ENCODE measurements around the gene JUP. TPM values are rescaled to one million over a fixed set of nuclear protein-coding genes. Genes with fewer than 3 reads are reported as not detected.

JUP gene
- total and polyA plus RNA-seq, 4 donors = 39.1 to 56.0 (median 44.2) TPM

DNA sequence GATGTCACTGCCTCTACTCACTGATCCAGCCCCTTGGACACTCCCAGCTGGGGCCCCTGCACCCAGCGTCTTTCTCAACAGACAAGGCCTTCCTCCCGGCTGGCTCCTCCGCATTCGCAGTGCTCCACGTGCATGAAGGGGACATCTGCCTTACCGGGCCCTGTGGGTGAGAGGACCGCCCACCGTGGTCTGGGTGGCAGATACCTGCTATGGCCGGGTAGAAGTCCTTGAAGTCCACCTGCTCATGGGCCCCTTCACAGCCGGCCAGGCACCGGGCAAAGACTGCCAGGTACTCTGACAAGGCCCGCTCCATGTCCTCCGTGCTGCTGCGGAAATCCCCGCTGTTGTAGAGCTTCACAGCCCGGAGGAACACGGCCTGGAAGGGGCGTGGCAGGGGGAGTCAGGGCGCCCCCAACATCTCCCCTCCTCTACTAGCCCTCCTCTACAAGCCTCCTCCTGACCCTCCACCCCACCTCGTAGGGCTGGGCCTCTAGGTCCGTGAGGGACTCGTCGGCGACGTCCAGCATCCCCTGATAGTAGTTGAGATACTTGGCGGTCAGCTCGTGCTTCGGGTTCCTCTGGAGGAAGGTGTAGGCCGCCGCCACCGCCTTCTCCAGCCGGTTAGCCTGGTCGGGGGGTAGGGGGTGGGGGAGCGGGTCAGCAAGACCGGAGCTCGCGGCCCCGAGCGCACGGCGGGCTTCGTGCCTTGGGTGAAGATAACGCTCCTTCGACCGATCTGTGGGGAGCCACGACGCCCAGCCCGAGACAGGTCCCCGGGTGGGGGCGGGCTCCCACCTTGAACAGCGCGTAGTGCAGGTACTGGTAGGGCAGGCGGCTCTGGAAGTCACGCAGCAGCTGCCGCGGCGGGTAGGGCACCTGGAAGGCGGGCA lies 24.4 kb upstream of the JUP start:
- Histone ChIP-seq H3K9me3 (ENCODE audit: control insufficient read depth in 4 of 4, low read length in 3 of 4) (no peaks in the 10 kb centered on the region), H3K4me3 (ENCODE audit: low read depth in 1 of 3, low read length in 3 of 3) (peak overlapping the region; percentile 34 to 78 (median 54)), H3K27me3 (ENCODE audit: control insufficient read depth in 4 of 4, insufficient read depth in 4 of 4, low read length in 3 of 4) (no peaks in the 10 kb centered on the region), H3K27ac (ENCODE audit: low read depth in 1 of 2, low read length in 2 of 2) (peak overlapping the region in 1 of 2 donors; percentile 15), H3K9ac (ENCODE audit: low read depth in 1 of 2, low read length in 2 of 2) (no peak overlapping the region), H3K4me1 (ENCODE audit: control insufficient read depth in 4 of 4, insufficient read depth in 4 of 4, low read length in 3 of 4) (peaks cover 5 to 20% (median 10%) of the 10 kb centered on the region in 4 donors), H3K36me3 (ENCODE audit: control insufficient read depth in 4 of 4, insufficient read depth in 3 of 4, low read depth in 1 of 4, low read length in 3 of 4) (no peaks in the 10 kb centered on the region)
- 41% methylated on average over 58 of the region's 58 CpGs for WGBS
- DNase-seq (ENCODE audit: low spot score) = no peak
- TF ChIP-seq SP1 (IDR thresholded peaks at IDR 0.05) (no peak), RXRA (IDR thresholded peaks at IDR 0.05) (no peak), JUND (IDR thresholded peaks at IDR 0.05) (no peak), HNF4A (conservative IDR thresholded peaks at IDR 0.05) (no peak), RAD21 (IDR thresholded peaks at IDR 0.05) (no peak), NR2F2 (IDR thresholded peaks at IDR 0.05) (no peak), FOXA2 (IDR thresholded peaks at IDR 0.05) (no peak), GABPA (IDR thresholded peaks at IDR 0.05 in 1 of 2, conservative IDR thresholded peaks at IDR 0.05 in 1 of 2) (no peak), ZBTB33 (IDR thresholded peaks at IDR 0.05) (no peak), YY1 (IDR thresholded peaks at IDR 0.05) (no peak), FOXA1 (IDR thresholded peaks at IDR 0.05) (no peak), EGR1 (IDR thresholded peaks at IDR 0.05; ENCODE audit: low read depth in 2 of 2) (no peak), TAF1 (conservative IDR thresholded peaks at IDR 0.05) (no peak), REST (IDR thresholded peaks at IDR 0.05) (no peak), CTCF (IDR thresholded peaks at IDR 0.05; ENCODE audit: low read depth, low read length, missing input control) (no peak), HNF4G (IDR thresholded peaks at IDR 0.05) (no peak)
- TF ChIP-seq, protein P1, sequence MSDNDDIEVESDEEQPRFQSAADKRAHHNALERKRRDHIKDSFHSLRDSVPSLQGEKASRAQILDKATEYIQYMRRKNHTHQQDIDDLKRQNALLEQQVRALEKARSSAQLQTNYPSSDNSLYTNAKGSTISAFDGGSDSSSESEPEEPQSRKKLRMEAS (IDR thresholded peaks at IDR 0.05) = no peak
- TF ChIP-seq, protein P2, sequence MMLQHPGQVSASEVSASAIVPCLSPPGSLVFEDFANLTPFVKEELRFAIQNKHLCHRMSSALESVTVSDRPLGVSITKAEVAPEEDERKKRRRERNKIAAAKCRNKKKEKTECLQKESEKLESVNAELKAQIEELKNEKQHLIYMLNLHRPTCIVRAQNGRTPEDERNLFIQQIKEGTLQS (IDR thresholded peaks at IDR 0.05) = no peak
